H1 (cell line): ENCODE measurements around the gene UGT1A8. TPM values are rescaled to one million over a fixed set of nuclear protein-coding genes. Genes with fewer than 3 reads are reported as not detected.

Source experiments
- BCL11A ChIP-seq, 2 experiments: IDR thresholded peaks; one replicate each; pipeline ENCODE4 v1.6.1; 2011; ENCODE audit warnings: low read depth in 2 of 2, low read length in 2 of 2, mild to moderate bottlenecking in 2 of 2
- E2F6 ChIP-seq: IDR thresholded peaks from 2 replicates; pipeline ENCODE4 v1.6.1; 2012; ENCODE audit warnings: inconsistent platforms
- JUND ChIP-seq: IDR thresholded peaks from 2 replicates; pipeline ENCODE4 v1.6.1; 2011; ENCODE audit warnings: mild to moderate bottlenecking, improper control_type of control experiment, low read length
- KDM5A ChIP-seq: fragments of 200-600 bp; IDR thresholded peaks from 2 replicates; pipeline ENCODE4 v1.7.1; 2012; ENCODE audit warnings: mild to moderate bottlenecking, low read length, inconsistent platforms, mixed read lengths
- SP2 ChIP-seq: IDR thresholded peaks from 2 replicates; pipeline ENCODE4 v1.6.1; 2012; ENCODE audit warnings: mild to moderate bottlenecking, low read length, inconsistent platforms
- polyA plus RNA-seq, 7 experiments: library from polyadenylated mRNA; depleted of rRNA in 3 of 7; stranded (reverse) in 5 of 7; unstranded in 2 of 7; fragments of >200 nt in 5 of 7; fragments of 200-250 nt in 2 of 7; gene quantifications; 1 replicate in 5 of 7; 2 replicates in 1 of 7; 4 replicates in 1 of 7; pipeline versions ENCODE4 v1.2.1 to v1.2.3, GENCODE V29; 2011 to 2013; ENCODE audit warnings: missing spikeins in 2 of 7, mixed read lengths in 2 of 7
- total RNA-seq: library from RNA; stranded (reverse); fragmentation: NEBNext Ultra II Directional; extraction: Animal tissue kit (Norgen Biotek cat#: 25700); gene quantifications from 2 replicates; pipeline ENCODE4 v1.2.1, GENCODE V29; 2021

Gene UGT1A8
- total and polyA plus RNA-seq, 2 of the 8 experiments (the other 6 are each of a cell fraction or from before 2014, with no cell fraction given), result not detected

GRCh38 chr2:233680361-233681045 lies 63.1 kb downstream of the UGT1A8 start (continued):
- TF ChIP-seq BCL11A (IDR thresholded peaks at IDR 0.05; ENCODE audit: low read depth in 2 of 2, low read length in 2 of 2), result no peak
- no peak for TF ChIP-seq JUND
- TF ChIP-seq KDM5A, result no peak
- no peak for TF ChIP-seq E2F6
- no peak for TF ChIP-seq SP2
